ENCODE data around the gene TRIP6.
"Not testable (repeated sequence)": the region's sequence is repeated elsewhere in the genome, so short reads cannot be mapped to it uniquely, and the experiment has no call there.

Gene TRIP6

GRCh38 chr7:100919779-100920437 lies 52.7 kb downstream of the TRIP6 start:
- DNase-seq, result not testable (repeated sequence)

DNA sequence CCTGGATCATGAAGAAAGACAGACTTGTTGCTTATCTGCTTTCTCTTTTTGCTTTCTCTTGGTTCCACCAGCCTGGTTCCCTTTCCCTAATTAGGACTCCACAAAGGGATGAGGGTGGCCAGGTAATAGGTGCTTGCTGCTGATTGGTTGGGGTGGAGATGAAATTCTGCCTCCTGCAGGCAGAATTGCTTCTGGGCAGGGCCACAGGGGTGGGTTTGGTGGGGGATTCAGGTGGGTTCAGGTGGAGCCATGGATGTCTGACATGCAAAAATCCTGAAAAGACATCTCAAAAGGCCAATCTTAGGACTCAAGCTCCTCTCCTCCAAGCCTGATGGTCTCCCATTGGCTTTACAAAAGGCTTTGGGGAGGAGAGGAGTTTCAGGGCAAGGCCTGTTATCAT lies 53.9 kb downstream of the TRIP6 start:
- no peak for DNase-seq
